ENCODE measurements around the gene SLC9A9. TPM values are rescaled to one million over a fixed set of nuclear protein-coding genes. Genes with fewer than 3 reads are reported as not detected.

The SLC9A9 gene
- polyA plus RNA-seq, 1 experiment, result 2.4 TPM

DNA sequence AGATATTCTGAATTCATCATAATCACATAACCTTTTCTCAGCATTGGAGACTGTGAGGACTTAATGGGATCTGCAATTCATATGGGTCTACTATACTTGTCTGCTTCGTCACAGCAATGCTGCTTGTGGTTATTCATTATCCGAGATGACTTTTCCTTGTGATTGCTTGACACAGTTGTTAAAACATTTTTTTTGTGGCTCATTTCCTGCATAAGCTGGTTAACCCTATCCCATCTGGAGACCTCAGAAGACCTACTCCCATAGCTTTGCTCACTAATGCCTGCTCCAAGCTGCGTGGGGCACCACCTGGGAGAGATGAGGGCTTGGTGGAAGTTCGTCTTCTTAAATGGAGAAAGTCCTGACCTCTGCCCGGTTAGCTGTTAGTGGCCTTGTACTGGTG is 367.9 kb downstream of the SLC9A9 start:
- Histone ChIP-seq H3K4me3 (ENCODE audit: low read depth, low read length) (no peak overlapping the region), H3K27me3 (ENCODE audit: control insufficient read depth, insufficient read depth, low read length) (no peaks in the 10 kb centered on the region), H3K36me3 (ENCODE audit: control insufficient read depth, insufficient read depth, low read length) (no peaks in the 10 kb centered on the region)
- TF ChIP-seq, protein P1, sequence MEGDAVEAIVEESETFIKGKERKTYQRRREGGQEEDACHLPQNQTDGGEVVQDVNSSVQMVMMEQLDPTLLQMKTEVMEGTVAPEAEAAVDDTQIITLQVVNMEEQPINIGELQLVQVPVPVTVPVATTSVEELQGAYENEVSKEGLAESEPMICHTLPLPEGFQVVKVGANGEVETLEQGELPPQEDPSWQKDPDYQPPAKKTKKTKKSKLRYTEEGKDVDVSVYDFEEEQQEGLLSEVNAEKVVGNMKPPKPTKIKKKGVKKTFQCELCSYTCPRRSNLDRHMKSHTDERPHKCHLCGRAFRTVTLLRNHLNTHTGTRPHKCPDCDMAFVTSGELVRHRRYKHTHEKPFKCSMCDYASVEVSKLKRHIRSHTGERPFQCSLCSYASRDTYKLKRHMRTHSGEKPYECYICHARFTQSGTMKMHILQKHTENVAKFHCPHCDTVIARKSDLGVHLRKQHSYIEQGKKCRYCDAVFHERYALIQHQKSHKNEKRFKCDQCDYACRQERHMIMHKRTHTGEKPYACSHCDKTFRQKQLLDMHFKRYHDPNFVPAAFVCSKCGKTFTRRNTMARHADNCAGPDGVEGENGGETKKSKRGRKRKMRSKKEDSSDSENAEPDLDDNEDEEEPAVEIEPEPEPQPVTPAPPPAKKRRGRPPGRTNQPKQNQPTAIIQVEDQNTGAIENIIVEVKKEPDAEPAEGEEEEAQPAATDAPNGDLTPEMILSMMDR (IDR thresholded peaks at IDR 0.05; ENCODE audit: insufficient read depth, low read depth, low read length), result no peak
- POLR2A ChIA-PET, result no interaction called here
- CTCF ChIA-PET, result no interaction called here
- DNase-seq (ENCODE audit: low read depth), result no peak

DNA sequence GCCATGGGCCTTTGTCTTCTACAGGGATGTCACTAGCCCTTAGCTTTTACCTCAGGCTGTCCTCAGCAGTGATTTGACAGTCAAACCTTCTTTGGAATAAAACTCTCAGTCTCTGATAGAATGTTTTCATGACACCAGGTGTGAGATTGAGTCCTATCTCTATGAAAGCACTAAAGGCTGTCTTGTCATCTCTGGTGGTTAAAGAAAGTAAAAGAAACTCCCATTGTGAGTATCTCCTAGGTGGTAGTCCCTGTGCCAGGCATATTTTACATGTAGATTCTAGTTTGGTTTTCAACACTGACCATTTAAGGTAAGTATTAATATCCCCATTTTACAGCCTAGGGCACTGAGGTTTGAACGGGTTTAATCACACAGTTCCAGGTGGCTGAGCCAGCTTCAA is 368.5 kb downstream of the SLC9A9 start:
- POLR2A ChIA-PET, result no interaction called here
- Histone ChIP-seq H3K36me3 (ENCODE audit: control insufficient read depth, insufficient read depth, low read length) (no peaks in the 10 kb centered on the region), H3K27me3 (ENCODE audit: control insufficient read depth, insufficient read depth, low read length) (no peaks in the 10 kb centered on the region), H3K4me3 (ENCODE audit: low read depth, low read length) (no peak overlapping the region)
- CTCF ChIA-PET, result no interaction called here
- DNase-seq (ENCODE audit: low read depth), result no peak
- TF ChIP-seq, protein P1 (IDR thresholded peaks at IDR 0.05; ENCODE audit: insufficient read depth, low read depth, low read length), result no peak

DNA sequence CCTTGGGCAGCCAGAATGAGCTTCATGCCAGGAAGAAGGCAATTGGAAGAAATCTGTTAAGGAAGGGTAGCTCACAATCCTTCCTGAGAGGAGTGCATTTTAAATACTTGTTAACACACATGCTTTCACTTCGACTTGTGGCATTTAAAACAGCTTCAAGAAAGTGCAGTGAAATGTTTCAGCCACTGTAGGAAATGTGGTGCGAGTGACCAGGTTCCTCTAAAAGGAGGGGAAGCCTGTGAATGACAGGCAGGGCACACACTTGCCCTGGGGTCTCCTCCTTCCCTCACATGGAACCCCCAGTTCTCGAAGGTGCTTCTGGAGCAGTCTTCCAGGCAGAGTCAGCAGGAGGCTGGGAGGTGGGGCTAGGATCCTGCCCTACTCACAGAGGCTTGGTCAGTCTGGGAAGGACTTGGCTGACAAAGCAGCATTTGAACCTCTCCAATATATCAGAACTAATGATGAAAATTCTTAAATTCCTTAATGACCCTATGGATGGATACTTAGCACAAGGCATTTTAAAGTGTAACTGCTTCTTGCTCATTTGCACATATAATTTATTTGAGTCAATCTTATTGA is 370.1 kb downstream of the SLC9A9 start:
- TF ChIP-seq, protein P1 (IDR thresholded peaks at IDR 0.05; ENCODE audit: insufficient read depth, low read depth, low read length), result no peak
- H3K36me3 ChIP-seq (ENCODE audit: control insufficient read depth, insufficient read depth, low read length), result no peaks in the 10 kb centered on the region
- ChIA-PET CTCF (no interaction called here), POLR2A (no interaction called here)
- DNase-seq (ENCODE audit: low read depth), result no peak
- H3K4me3 ChIP-seq (ENCODE audit: low read depth, low read length), result no peak overlapping the region
- no peaks in the 10 kb centered on the region for H3K27me3 ChIP-seq (ENCODE audit: control insufficient read depth, insufficient read depth, low read length)

DNA sequence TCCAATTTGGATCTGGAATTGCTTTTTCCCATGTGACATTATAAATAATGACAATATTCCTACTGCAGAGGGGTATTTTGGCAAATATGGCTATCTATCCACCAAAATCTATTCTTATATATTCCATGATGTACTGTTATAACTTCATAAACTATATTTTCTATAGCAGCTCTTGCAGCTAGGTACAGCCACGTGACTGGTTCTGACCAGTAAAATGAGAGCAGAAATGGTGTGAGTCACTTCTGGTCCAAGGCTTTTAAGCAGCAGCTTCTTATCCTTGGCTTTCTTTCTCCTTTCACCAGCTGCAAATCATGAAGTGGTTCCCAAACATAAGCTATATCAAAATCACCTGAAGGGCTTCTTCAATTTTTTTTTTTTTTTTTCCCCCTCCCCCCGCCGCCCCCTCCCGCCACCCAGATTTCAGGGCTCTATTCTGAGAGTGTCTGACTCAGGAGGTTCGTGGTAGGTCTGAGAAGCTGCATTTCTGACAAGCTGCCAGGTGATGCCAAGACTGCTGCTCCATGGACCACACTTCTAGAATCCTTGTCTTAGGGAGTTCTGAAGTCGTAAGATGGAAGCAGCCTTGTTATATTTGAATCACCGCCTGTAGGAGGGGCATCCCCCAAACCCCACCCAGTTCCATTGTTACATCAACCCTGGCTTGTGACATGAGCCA is 371.2 kb downstream of the SLC9A9 start:
- H3K4me3 ChIP-seq (ENCODE audit: low read depth, low read length), result no peak overlapping the region
- H3K36me3 ChIP-seq (ENCODE audit: control insufficient read depth, insufficient read depth, low read length), result no peaks in the 10 kb centered on the region
- TF ChIP-seq, protein P1 (IDR thresholded peaks at IDR 0.05; ENCODE audit: insufficient read depth, low read depth, low read length), result no peak
- no peak for DNase-seq (ENCODE audit: low read depth)
- ChIA-PET CTCF (no interaction called here), POLR2A (no interaction called here)
- no peaks in the 10 kb centered on the region for H3K27me3 ChIP-seq (ENCODE audit: control insufficient read depth, insufficient read depth, low read length)

DNA sequence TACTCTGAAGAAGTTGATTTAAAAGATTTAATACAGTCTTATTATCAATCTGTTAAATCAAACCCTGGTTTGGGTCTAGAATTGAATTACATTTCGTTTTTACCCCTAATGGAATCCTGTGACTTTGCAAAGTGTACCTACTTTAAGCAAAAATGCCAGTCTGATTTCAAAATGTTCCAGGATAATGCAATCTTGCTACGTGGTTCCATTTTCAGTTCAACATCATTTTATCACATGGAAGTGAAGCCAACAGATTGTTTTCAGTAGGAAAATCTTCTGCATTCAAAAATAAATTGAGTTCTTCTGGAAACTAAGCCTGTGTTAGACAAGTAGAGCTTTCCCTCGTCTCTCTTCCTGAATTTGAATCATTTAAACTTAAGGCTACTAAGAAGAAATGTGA is 372.3 kb downstream of the SLC9A9 start:
- CTCF ChIA-PET, result no interaction called here
- no peak overlapping the region for H3K4me3 ChIP-seq (ENCODE audit: low read depth, low read length)
- DNase-seq (ENCODE audit: low read depth), result no peak
- no peaks in the 10 kb centered on the region for H3K27me3 ChIP-seq (ENCODE audit: control insufficient read depth, insufficient read depth, low read length)
- TF ChIP-seq, protein P1 (IDR thresholded peaks at IDR 0.05; ENCODE audit: insufficient read depth, low read depth, low read length), result no peak
- POLR2A ChIA-PET, result no interaction called here
- no peaks in the 10 kb centered on the region for H3K36me3 ChIP-seq (ENCODE audit: control insufficient read depth, insufficient read depth, low read length)
